HL-60 (cell line): Measurements from ENCODE around the gene MAP3K5.

Experiments
- DNase-seq, 2 experiments: peaks; one replicate each; pipeline ENCODE4 v3.0.0-alpha.2; 2010 to 2020; ENCODE audit warnings: low read depth in 1 of 2, low spot score in 1 of 2
- H3K27ac ChIP-seq: fragments of 250-450 bp; sonication (Bioruptor Pico); replicated peaks from 2 replicates; pipeline ENCODE4 v1.5.1; 2020; ENCODE audit warnings: mild to moderate bottlenecking, moderate library complexity
- H3K27me3 ChIP-seq: fragments of 250-450 bp; sonication (Bioruptor Pico); 2 replicates; pipeline ENCODE4 v1.5.1; 2021; ENCODE audit warnings: mild to moderate bottlenecking, moderate library complexity; ENCODE audit not compliant: insufficient read depth, poor library complexity, severe bottlenecking
- H3K4me3 ChIP-seq: replicated peaks from 2 replicates; pipeline ENCODE4 v1.5.1; 2011; ENCODE audit warnings: mild to moderate bottlenecking, control low read depth, low read length; ENCODE audit not compliant: insufficient read depth
- CTCF ChIP-seq: IDR thresholded peaks from one replicate; pipeline ENCODE4 v1.5.1; 2011; ENCODE audit warnings: low read length, control low read depth, inconsistent platforms; ENCODE audit not compliant: insufficient read depth
- GABPA ChIP-seq: IDR thresholded peaks from 2 replicates; pipeline ENCODE4 v1.6.1; 2012; ENCODE audit warnings: low read depth
- POLR2AphosphoS5 ChIP-seq: IDR thresholded peaks from 2 replicates; pipeline ENCODE4 v1.6.1; 2012; ENCODE audit warnings: low read depth
- REST ChIP-seq: IDR thresholded peaks from 2 replicates; pipeline ENCODE4 v1.6.1; 2012; ENCODE audit warnings: low read depth; ENCODE audit not compliant: insufficient replicate concordance
- SPI1 ChIP-seq: IDR thresholded peaks from 2 replicates; pipeline ENCODE4 v1.6.1; 2012; ENCODE audit warnings: low read depth, mild to moderate bottlenecking, borderline replicate concordance

MAP3K5 gene

GRCh38 chr6:136571496-136571895 lies 220.8 kb downstream of the MAP3K5 start:
- Histone ChIP-seq H3K27ac (no peak overlapping the region), H3K27me3 (no peaks in the 10 kb centered on the region), H3K4me3 (no peak overlapping the region)
- DNase-seq, result no peak
- TF ChIP-seq GABPA, result no peak
- TF ChIP-seq CTCF, result no peak
- no peak for TF ChIP-seq POLR2AphosphoS5
- no peak for TF ChIP-seq SPI1
- TF ChIP-seq REST, result no peak

- DNase-seq, result no peak
- H3K27me3 ChIP-seq, result no peaks in the 10 kb centered on the region
- no peak overlapping the region for H3K4me3 ChIP-seq
- no peak for TF ChIP-seq GABPA
- TF ChIP-seq CTCF, result no peak
- no peak for TF ChIP-seq POLR2AphosphoS5
- H3K27ac ChIP-seq, result no peak overlapping the region
Measured at GRCh38 chr6:136571065-136571464, 221.2 kb downstream of the MAP3K5 start.

GRCh38 chr6:136568129-136568528 lies 224.1 kb downstream of the MAP3K5 start:
- Histone ChIP-seq H3K4me3 (no peak overlapping the region), H3K27me3 (no peaks in the 10 kb centered on the region), H3K27ac (no peak overlapping the region)
- TF ChIP-seq CTCF (no peak), GABPA (no peak), REST (no peak), POLR2AphosphoS5 (no peak), SPI1 (no peak)
- DNase-seq, result no peak

GRCh38 chr6:136567688-136568087 lies 224.6 kb downstream of the MAP3K5 start:
- Histone ChIP-seq H3K4me3 (no peak overlapping the region), H3K27ac (no peak overlapping the region), H3K27me3 (no peaks in the 10 kb centered on the region)
- DNase-seq, result no peak
- TF ChIP-seq CTCF, result no peak
- no peak for TF ChIP-seq REST
- TF ChIP-seq SPI1, result no peak
- no peak for TF ChIP-seq GABPA
- no peak for TF ChIP-seq POLR2AphosphoS5
